ENCODE results near the gene FSTL1. TPM values are rescaled to one million over a fixed set of nuclear protein-coding genes. Genes with fewer than 3 reads are reported as not detected.

The FSTL1 gene
- polyA plus RNA-seq, 1 of the 3 experiments (the other 2 are of a cell fraction): 329 TPM

- Histone ChIP-seq H3K4me1 (ENCODE audit: control insufficient read depth in 1 of 2, insufficient read depth in 2 of 2, low read depth in 1 of 2, low read length in 1 of 2) (peaks cover 32 to 60% of the 10 kb centered on the region in 2 experiments), H4K20me1 (ENCODE audit: insufficient read depth) (no peaks in the 10 kb centered on the region), H3K79me2 (ENCODE audit: insufficient read depth) (peaks cover 97% of the 10 kb centered on the region), H3K36me3 (replicated peaks in 1 of 2; ENCODE audit: control insufficient read depth in 1 of 2, insufficient read depth in 2 of 2, low read length in 1 of 2) (peaks cover 11 to 47% of the 10 kb centered on the region in 2 experiments), H3K9ac (no peak overlapping the region), H3K4me2 (no peak overlapping the region), H3K27me3 (ENCODE audit: insufficient read depth) (no peaks in the 10 kb centered on the region), H3K9me2 (no peaks in the 10 kb centered on the region), H3K9me3 (no peaks in the 10 kb centered on the region), H2AFZ (ENCODE audit: low read depth) (no peak overlapping the region), H3K27ac (ENCODE audit: low read depth in 2 of 2, low read length in 1 of 2) (peak overlapping the region; percentile 16 to 96; a peak in 3 of 4 replicates), H3K4me3 (ENCODE audit: low read depth in 2 of 2, low read length in 1 of 2) (no peak overlapping the region), H3F3A (replicated peaks; ENCODE audit: insufficient read depth) (peaks cover 55% of the 10 kb centered on the region)
- TF ChIP-seq SIN3A (IDR thresholded peaks at IDR 0.05; ENCODE audit: borderline replicate concordance, low read depth, low read length): no peak
- no peak for TF ChIP-seq FOXM1 (IDR thresholded peaks at IDR 0.05; ENCODE audit: low read depth)
- no peak for TF ChIP-seq RXRA (IDR thresholded peaks at IDR 0.05; ENCODE audit: borderline replicate concordance, low read depth)
- TF ChIP-seq RAD21 (IDR thresholded peaks at IDR 0.05; ENCODE audit: low read length): no peak
- TF ChIP-seq GATA2 (CRISPR knock-in tag; IDR thresholded peaks at IDR 0.05): no peak
- no peak for TF ChIP-seq USF1 (IDR thresholded peaks at IDR 0.05; ENCODE audit: borderline replicate concordance, low read depth)
- TF ChIP-seq YY1 (IDR thresholded peaks at IDR 0.05; ENCODE audit: low read depth): no peak
- no peak for TF ChIP-seq IRF3 (IDR thresholded peaks at IDR 0.05; ENCODE audit: low read depth, low read length)
- TF ChIP-seq JUND (IDR thresholded peaks at IDR 0.05): no peak
- no peak for TF ChIP-seq RCOR1 (IDR thresholded peaks at IDR 0.05; ENCODE audit: low read length)
- TF ChIP-seq EZH2phosphoT487 (IDR thresholded peaks at IDR 0.05; ENCODE audit: borderline replicate concordance, low read depth): no peak
- TF ChIP-seq EP300 (IDR thresholded peaks at IDR 0.05; ENCODE audit: borderline replicate concordance in 1 of 2, low read depth in 1 of 2, low read length in 1 of 2): no peak
- no peak for TF ChIP-seq MXI1 (IDR thresholded peaks at IDR 0.05; ENCODE audit: low read depth, low read length)
- no peak for TF ChIP-seq USF2 (IDR thresholded peaks at IDR 0.05; ENCODE audit: borderline replicate concordance, low read depth, low read length)
- TF ChIP-seq RFX5 (IDR thresholded peaks at IDR 0.05; ENCODE audit: low read length): no peak
- no peak for TF ChIP-seq GABPA (IDR thresholded peaks at IDR 0.05; ENCODE audit: low read depth)
- no peak for TF ChIP-seq SMC3 (IDR thresholded peaks at IDR 0.05; ENCODE audit: low read depth, low read length)
- TF ChIP-seq ELF1 (IDR thresholded peaks at IDR 0.05): no peak
- TF ChIP-seq CHD2 (IDR thresholded peaks at IDR 0.05; ENCODE audit: low read length, partially characterized antibody): no peak
- POLR2A ChIA-PET: no interaction called here
- no peak for DNase-seq
- 93% methylated on average over 3 of the region's 4 CpGs for WGBS (ENCODE audit: low lambda C conversion rate)
- CTCF ChIA-PET: interaction anchor here (1.5 to 12.9 kb wide), 3 partner anchors 15 to 135 kb away, joined by 3 to 269 read pairs (median 12); no protein-coding TSS in a partner anchor
Observed at GRCh38 chr3:120423432-120423831, 27.4 kb downstream of the FSTL1 start.

Data from SK-N-SH (cell line).